ENCODE results near the gene ZNF521. TPM values are rescaled to one million over a fixed set of nuclear protein-coding genes. Genes with fewer than 3 reads are reported as not detected.

Gene ZNF521
- total RNA-seq, 1 experiment from 2014 or later, result not detected

DNA sequence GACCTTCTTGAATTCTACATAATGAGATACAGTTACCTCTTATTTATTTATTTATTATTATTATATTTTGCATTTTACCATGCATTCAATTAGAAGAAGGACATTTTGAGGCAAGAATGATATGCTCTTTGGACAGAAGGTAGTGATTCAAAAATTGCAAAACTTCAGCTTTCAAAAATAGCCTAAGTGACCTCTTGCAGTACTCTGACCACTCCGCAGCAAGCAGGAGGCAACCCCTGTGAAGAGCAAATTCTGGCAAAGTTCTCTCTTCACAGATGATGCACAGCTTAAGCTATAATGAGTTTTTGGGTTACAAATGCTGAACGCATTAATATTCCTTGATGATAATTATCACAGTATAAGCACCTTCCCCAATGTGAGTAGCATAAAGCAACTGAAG lies 170.0 kb downstream of the ZNF521 start:
- Histone ChIP-seq H3K9me3 (ENCODE audit: low read depth, low read length, poor library complexity, severe bottlenecking) (no peaks in the 10 kb centered on the region), H3K27me3 (replicated peaks; ENCODE audit: insufficient read depth, low read depth, low read length, poor library complexity) (peaks cover 10% of the 10 kb centered on the region), H3K4me3 (ENCODE audit: low read depth, low read length, poor library complexity, severe bottlenecking) (no peak overlapping the region), H3K36me3 (ENCODE audit: insufficient read depth, low read length, poor library complexity, severe bottlenecking) (no peaks in the 10 kb centered on the region), H3K27ac (ENCODE audit: low read depth, low read length, poor library complexity, severe bottlenecking) (no peak overlapping the region), H3K4me1 (ENCODE audit: insufficient read depth, low read length, poor library complexity, severe bottlenecking) (no peaks in the 10 kb centered on the region)
- TF ChIP-seq, protein P1, sequence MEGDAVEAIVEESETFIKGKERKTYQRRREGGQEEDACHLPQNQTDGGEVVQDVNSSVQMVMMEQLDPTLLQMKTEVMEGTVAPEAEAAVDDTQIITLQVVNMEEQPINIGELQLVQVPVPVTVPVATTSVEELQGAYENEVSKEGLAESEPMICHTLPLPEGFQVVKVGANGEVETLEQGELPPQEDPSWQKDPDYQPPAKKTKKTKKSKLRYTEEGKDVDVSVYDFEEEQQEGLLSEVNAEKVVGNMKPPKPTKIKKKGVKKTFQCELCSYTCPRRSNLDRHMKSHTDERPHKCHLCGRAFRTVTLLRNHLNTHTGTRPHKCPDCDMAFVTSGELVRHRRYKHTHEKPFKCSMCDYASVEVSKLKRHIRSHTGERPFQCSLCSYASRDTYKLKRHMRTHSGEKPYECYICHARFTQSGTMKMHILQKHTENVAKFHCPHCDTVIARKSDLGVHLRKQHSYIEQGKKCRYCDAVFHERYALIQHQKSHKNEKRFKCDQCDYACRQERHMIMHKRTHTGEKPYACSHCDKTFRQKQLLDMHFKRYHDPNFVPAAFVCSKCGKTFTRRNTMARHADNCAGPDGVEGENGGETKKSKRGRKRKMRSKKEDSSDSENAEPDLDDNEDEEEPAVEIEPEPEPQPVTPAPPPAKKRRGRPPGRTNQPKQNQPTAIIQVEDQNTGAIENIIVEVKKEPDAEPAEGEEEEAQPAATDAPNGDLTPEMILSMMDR (conservative IDR thresholded peaks at IDR 0.05; ENCODE audit: low read depth, low read length), result no peak
- TF ChIP-seq EZH2 (IDR thresholded peaks at IDR 0.05; ENCODE audit: borderline replicate concordance, low read depth, low read length, poor library complexity, severe bottlenecking), result no peak
- no TSS peak for BruUV-seq (replicated peaks)
- intact Hi-C loops (cut with micrococcal nuclease; ENCODE audit: unreplicated experiment), result no loop called here
- no peak for DNase-seq (ENCODE audit: low spot score)
- POLR2A ChIA-PET (ENCODE audit: low non-redundant PET), result no interaction called here
- CTCF ChIA-PET, result no interaction called here

DNA sequence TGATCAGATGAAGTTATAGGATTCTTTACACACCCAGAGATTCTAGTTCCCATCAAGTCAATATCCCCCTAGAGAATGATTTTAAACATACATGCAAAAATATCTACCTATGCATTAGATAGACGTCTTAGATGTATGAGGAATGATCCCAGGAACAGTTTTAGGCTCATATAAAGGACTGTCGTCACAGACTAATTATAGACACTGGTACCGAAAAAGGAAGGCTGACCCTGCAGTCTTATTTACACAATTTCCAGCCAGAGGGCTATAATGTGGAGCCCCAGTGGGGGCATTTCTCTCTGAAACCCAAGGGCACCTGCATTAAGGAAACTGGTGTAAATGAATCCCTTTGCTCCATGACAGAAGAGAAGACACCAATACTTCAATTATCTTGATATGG lies 170.4 kb downstream of the ZNF521 start:
- POLR2A ChIA-PET (ENCODE audit: low non-redundant PET), result no interaction called here
- no peak overlapping the region for H3K4me3 ChIP-seq (ENCODE audit: low read depth, low read length, poor library complexity, severe bottlenecking)

DNA sequence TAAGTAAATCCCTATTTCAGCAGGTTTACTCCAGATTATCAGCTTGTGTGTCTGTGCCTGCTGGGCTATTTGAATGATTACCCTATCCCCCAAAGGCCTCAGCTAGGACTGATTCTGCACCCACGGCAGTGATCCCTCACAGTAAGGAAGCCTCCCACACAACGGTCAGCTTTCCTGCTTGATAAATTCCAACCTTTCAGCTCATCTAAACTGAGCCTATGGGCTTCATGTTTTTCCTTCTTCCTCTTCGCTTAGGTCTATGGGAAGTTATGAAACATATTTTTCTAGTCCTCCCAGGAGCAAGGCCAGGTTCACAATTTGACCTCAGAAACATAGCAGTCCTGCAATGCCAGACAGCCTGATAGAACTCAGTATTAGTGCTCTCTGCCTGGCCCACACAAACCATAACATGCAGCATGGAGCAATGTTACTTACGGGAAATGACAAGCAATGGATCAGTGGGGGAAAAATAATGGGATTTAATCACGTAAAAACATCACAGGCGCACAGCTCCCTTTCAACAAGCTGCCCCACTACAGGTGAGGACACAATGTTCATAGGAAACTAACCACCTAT lies 170.9 kb downstream of the ZNF521 start:
- no peaks in the 10 kb centered on the region for H3K4me1 ChIP-seq (ENCODE audit: insufficient read depth, low read length, poor library complexity, severe bottlenecking)
- no peak overlapping the region for H3K27ac ChIP-seq (ENCODE audit: low read depth, low read length, poor library complexity, severe bottlenecking)
- peaks cover 10% of the 10 kb centered on the region for H3K27me3 ChIP-seq (replicated peaks; ENCODE audit: insufficient read depth, low read depth, low read length, poor library complexity)
- ChIA-PET POLR2A (ENCODE audit: low non-redundant PET) (no interaction called here), CTCF (no interaction called here)
- TF ChIP-seq EZH2 (IDR thresholded peaks at IDR 0.05; ENCODE audit: borderline replicate concordance, low read depth, low read length, poor library complexity, severe bottlenecking), result no peak
- TF ChIP-seq, protein P1 (conservative IDR thresholded peaks at IDR 0.05; ENCODE audit: low read depth, low read length), result no peak
- intact Hi-C loops (cut with micrococcal nuclease; ENCODE audit: unreplicated experiment), result no loop called here
- DNase-seq (ENCODE audit: low spot score), result no peak
- no TSS peak for BruUV-seq (replicated peaks)
- no peak overlapping the region for H3K4me3 ChIP-seq (ENCODE audit: low read depth, low read length, poor library complexity, severe bottlenecking)
- no peaks in the 10 kb centered on the region for H3K9me3 ChIP-seq (ENCODE audit: low read depth, low read length, poor library complexity, severe bottlenecking)
- H3K36me3 ChIP-seq (ENCODE audit: insufficient read depth, low read length, poor library complexity, severe bottlenecking), result no peaks in the 10 kb centered on the region

More for the DNA sequence above, 170.4 kb downstream of the ZNF521 start:
- H3K36me3 ChIP-seq (ENCODE audit: insufficient read depth, low read length, poor library complexity, severe bottlenecking), result no peaks in the 10 kb centered on the region
- H3K27ac ChIP-seq (ENCODE audit: low read depth, low read length, poor library complexity, severe bottlenecking), result no peak overlapping the region
- H3K9me3 ChIP-seq (ENCODE audit: low read depth, low read length, poor library complexity, severe bottlenecking), result no peaks in the 10 kb centered on the region
- BruUV-seq (replicated peaks), result no TSS peak
- H3K4me1 ChIP-seq (ENCODE audit: insufficient read depth, low read length, poor library complexity, severe bottlenecking), result no peaks in the 10 kb centered on the region
- CTCF ChIA-PET, result no interaction called here
- intact Hi-C loops (cut with micrococcal nuclease; ENCODE audit: unreplicated experiment), result no loop called here
- TF ChIP-seq, protein P1 (conservative IDR thresholded peaks at IDR 0.05; ENCODE audit: low read depth, low read length), result no peak
- no peak for TF ChIP-seq EZH2 (IDR thresholded peaks at IDR 0.05; ENCODE audit: borderline replicate concordance, low read depth, low read length, poor library complexity, severe bottlenecking)
- H3K27me3 ChIP-seq (replicated peaks; ENCODE audit: insufficient read depth, low read depth, low read length, poor library complexity), result peaks cover 10% of the 10 kb centered on the region
- DNase-seq (ENCODE audit: low spot score), result no peak
